T47D (cell line): ENCODE data around the gene PDIA2.

ENCODE experiments used
- DNase-seq, 2 experiments: peaks; one replicate each; pipeline versions ENCODE4 v3.0.0 to v3.0.0-alpha.2; 2011 to 2012; ENCODE audit warnings: low read depth in 1 of 2, low spot score in 1 of 2
- JUND ChIP-seq: IDR thresholded peaks from 2 replicates; pipeline ENCODE4 v1.6.1; 2012; ENCODE audit warnings: low read depth
- in situ Hi-C: cut with HindIII; loops from 2 replicates; pipeline ENCODE4 v1.10.0; 2016; ENCODE audit warnings: low sequenced_read_pairs, low pct_unique_long_range_greater_than_20kb

The PDIA2 gene

DNA sequence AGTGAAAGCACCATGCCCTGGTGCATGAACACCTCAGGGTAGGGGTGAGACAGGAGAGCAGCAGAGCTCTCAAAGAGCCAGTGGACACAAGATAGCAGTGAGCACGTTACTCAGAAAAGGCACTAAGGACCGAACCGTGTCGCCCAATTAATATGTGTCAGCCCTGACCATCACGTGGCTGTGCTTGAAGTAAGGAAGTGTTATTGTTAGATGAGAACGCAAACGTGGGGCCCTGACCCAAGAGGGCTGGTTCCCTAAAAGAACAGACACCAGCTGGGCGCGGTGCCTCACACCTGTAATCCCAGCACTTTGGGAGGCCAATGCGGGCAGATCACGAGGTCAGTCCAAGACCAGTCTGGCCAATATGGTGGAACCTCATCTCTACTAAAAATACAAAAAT is 53.3 kb downstream of the PDIA2 start:
- in situ Hi-C loops = no loop called here
- no peak for TF ChIP-seq JUND
- no peak for DNase-seq
